Stimulated activated naive CD8-positive, alpha-beta T cell treated with anti-CD3 and anti-CD28 coated beads, Interleukin-15, Interleukin-2, amounts not matched to agents 100 ng/mL and 50 ng/mL, for 24 hours (primary cell): ENCODE results near the gene TDRD5.
"Not testable (repeated sequence)": the region's sequence is repeated elsewhere in the genome, so short reads cannot be mapped to it uniquely, and the experiment has no call there.

Source experiments
- H3K27ac Mint-ChIP-seq: one replicate; pipeline ENCODE4 v1.8.0; 2021; ENCODE audit warnings: mild to moderate bottlenecking, mixed read lengths
- H3K27me3 Mint-ChIP-seq: one replicate; pipeline ENCODE4 v1.8.0; 2021; ENCODE audit warnings: mixed read lengths
- H3K36me3 Mint-ChIP-seq: one replicate; pipeline ENCODE4 v1.8.0; 2021; ENCODE audit warnings: low read depth, mixed read lengths
- H3K4me1 Mint-ChIP-seq: one replicate; pipeline ENCODE4 v1.8.0; 2021; ENCODE audit warnings: low read depth, mixed read lengths
- H3K4me3 Mint-ChIP-seq: one replicate; pipeline ENCODE4 v1.8.0; 2021; ENCODE audit warnings: mild to moderate bottlenecking, mixed read lengths
- H3K9me3 Mint-ChIP-seq: one replicate; pipeline ENCODE4 v1.8.0; 2021; ENCODE audit warnings: mixed read lengths

TDRD5 gene

GRCh38 chr1:179588425-179589024 lies 3.1 kb upstream of the TDRD5 start:
- H3K27me3 Mint-ChIP-seq, result peaks cover 65% of the 10 kb centered on the region
- no peaks in the 10 kb centered on the region for H3K36me3 Mint-ChIP-seq

GRCh38 chr1:179589509-179589908 lies 2.1 kb upstream of the TDRD5 start:
- Mint-ChIP-seq H3K4me1 (no peaks in the 10 kb centered on the region), H3K4me3 (no peak overlapping the region), H3K9me3 (no peaks in the 10 kb centered on the region), H3K27me3 (peaks cover 63% of the 10 kb centered on the region), H3K27ac (no peak overlapping the region), H3K36me3 (no peaks in the 10 kb centered on the region)

More at GRCh38 chr1:179588425-179589024, 3.1 kb upstream of the TDRD5 start:
- Mint-ChIP-seq H3K4me1 (no peaks in the 10 kb centered on the region), H3K4me3 (no peak overlapping the region), H3K27ac (no peak overlapping the region), H3K9me3 (no peaks in the 10 kb centered on the region)

- Mint-ChIP-seq H3K36me3 (no peaks in the 10 kb centered on the region), H3K27me3 (peaks cover 59% of the 10 kb centered on the region), H3K27ac (no peak overlapping the region), H3K4me3 (no peak overlapping the region), H3K9me3 (no peaks in the 10 kb centered on the region), H3K4me1 (no peaks in the 10 kb centered on the region)
Measured at GRCh38 chr1:179590671-179591070, 961 bp upstream of the TDRD5 start.

- no peak overlapping the region for H3K4me3 Mint-ChIP-seq
- H3K4me1 Mint-ChIP-seq, result no peaks in the 10 kb centered on the region
- peaks cover 55% of the 10 kb centered on the region for H3K27me3 Mint-ChIP-seq
- no peak overlapping the region for H3K27ac Mint-ChIP-seq
- H3K36me3 Mint-ChIP-seq, result no peaks in the 10 kb centered on the region
- H3K9me3 Mint-ChIP-seq, result no peaks in the 10 kb centered on the region
Measured at GRCh38 chr1:179591253-179591591, 410 bp upstream of the TDRD5 start.

- Mint-ChIP-seq H3K27me3 (peaks cover 26% of the 10 kb centered on the region), H3K9me3 (no peaks in the 10 kb centered on the region)
Measured at GRCh38 chr1:179598631-179599030, 7.0 kb downstream of the TDRD5 start.

GRCh38 chr1:179599623-179600249 lies 8.1 kb downstream of the TDRD5 start:
- H3K4me1 Mint-ChIP-seq, result no peaks in the 10 kb centered on the region
- H3K27me3 Mint-ChIP-seq, result peaks cover 20% of the 10 kb centered on the region
- H3K4me3 Mint-ChIP-seq, result no peak overlapping the region
- H3K9me3 Mint-ChIP-seq, result peaks cover 4% of the 10 kb centered on the region
- no peaks in the 10 kb centered on the region for H3K36me3 Mint-ChIP-seq
- no peak overlapping the region for H3K27ac Mint-ChIP-seq

More at GRCh38 chr1:179598631-179599030, 7.0 kb downstream of the TDRD5 start:
- no peak overlapping the region for H3K4me3 Mint-ChIP-seq
- no peaks in the 10 kb centered on the region for H3K36me3 Mint-ChIP-seq
- no peaks in the 10 kb centered on the region for H3K4me1 Mint-ChIP-seq
- H3K27ac Mint-ChIP-seq, result no peak overlapping the region

- no peak overlapping the region for H3K27ac Mint-ChIP-seq
- H3K4me3 Mint-ChIP-seq, result no peak overlapping the region
- peaks cover 4% of the 10 kb centered on the region for H3K9me3 Mint-ChIP-seq
- H3K36me3 Mint-ChIP-seq, result no peaks in the 10 kb centered on the region
- no peaks in the 10 kb centered on the region for H3K4me1 Mint-ChIP-seq
- H3K27me3 Mint-ChIP-seq, result peaks cover 18% of the 10 kb centered on the region
Measured at GRCh38 chr1:179601093-179601492, 9.5 kb downstream of the TDRD5 start.

GRCh38 chr1:179612361-179612760 lies 20.7 kb downstream of the TDRD5 start:
- Mint-ChIP-seq H3K4me3 (no peak overlapping the region), H3K36me3 (no peaks in the 10 kb centered on the region), H3K27ac (no peak overlapping the region), H3K27me3 (peaks cover 17% of the 10 kb centered on the region), H3K9me3 (no peaks in the 10 kb centered on the region), H3K4me1 (no peaks in the 10 kb centered on the region)

GRCh38 chr1:179630719-179631118 lies 39.1 kb downstream of the TDRD5 start:
- H3K27me3 Mint-ChIP-seq, result peaks cover 5% of the 10 kb centered on the region
- no peak overlapping the region for H3K27ac Mint-ChIP-seq
- H3K9me3 Mint-ChIP-seq, result no peaks in the 10 kb centered on the region

GRCh38 chr1:179632868-179633267 lies 41.2 kb downstream of the TDRD5 start:
- H3K4me3 Mint-ChIP-seq, result no peak overlapping the region
- no peak overlapping the region for H3K27ac Mint-ChIP-seq
- no peaks in the 10 kb centered on the region for H3K4me1 Mint-ChIP-seq
- peaks cover 3% of the 10 kb centered on the region for H3K27me3 Mint-ChIP-seq
- H3K36me3 Mint-ChIP-seq, result no peaks in the 10 kb centered on the region
- no peaks in the 10 kb centered on the region for H3K9me3 Mint-ChIP-seq

More at GRCh38 chr1:179630719-179631118, 39.1 kb downstream of the TDRD5 start:
- H3K36me3 Mint-ChIP-seq, result no peaks in the 10 kb centered on the region
- H3K4me3 Mint-ChIP-seq, result no peak overlapping the region
- H3K4me1 Mint-ChIP-seq, result no peaks in the 10 kb centered on the region

- no peak overlapping the region for H3K27ac Mint-ChIP-seq
- no peaks in the 10 kb centered on the region for H3K36me3 Mint-ChIP-seq
- H3K4me1 Mint-ChIP-seq, result no peaks in the 10 kb centered on the region
- no peak overlapping the region for H3K4me3 Mint-ChIP-seq
- no peaks in the 10 kb centered on the region for H3K27me3 Mint-ChIP-seq
- no peaks in the 10 kb centered on the region for H3K9me3 Mint-ChIP-seq
Measured at GRCh38 chr1:179637211-179637860, 45.7 kb downstream of the TDRD5 start.

- no peak overlapping the region for H3K27ac Mint-ChIP-seq
Measured at GRCh38 chr1:179661018-179661417, 69.4 kb downstream of the TDRD5 start.

GRCh38 chr1:179663810-179664209 lies 72.2 kb downstream of the TDRD5 start:
- no peak overlapping the region for H3K4me3 Mint-ChIP-seq
- H3K27me3 Mint-ChIP-seq, result peaks cover 28% of the 10 kb centered on the region
- H3K27ac Mint-ChIP-seq, result no peak overlapping the region
- H3K36me3 Mint-ChIP-seq, result no peaks in the 10 kb centered on the region
- no peaks in the 10 kb centered on the region for H3K4me1 Mint-ChIP-seq
- peaks cover 15% of the 10 kb centered on the region for H3K9me3 Mint-ChIP-seq

More at GRCh38 chr1:179661018-179661417, 69.4 kb downstream of the TDRD5 start:
- H3K4me3 Mint-ChIP-seq, result no peak overlapping the region
- H3K27me3 Mint-ChIP-seq, result peaks cover 19% of the 10 kb centered on the region
- H3K36me3 Mint-ChIP-seq, result no peaks in the 10 kb centered on the region
- peaks cover 19% of the 10 kb centered on the region for H3K9me3 Mint-ChIP-seq
- H3K4me1 Mint-ChIP-seq, result no peaks in the 10 kb centered on the region

- Mint-ChIP-seq H3K9me3 (no peaks in the 10 kb centered on the region), H3K4me1 (no peaks in the 10 kb centered on the region), H3K36me3 (no peaks in the 10 kb centered on the region), H3K4me3 (no peak overlapping the region), H3K27me3 (peaks cover 9% of the 10 kb centered on the region), H3K27ac (no peak overlapping the region)
Measured at GRCh38 chr1:179677882-179678281, 86.2 kb downstream of the TDRD5 start.

GRCh38 chr1:179694530-179694929 lies 102.9 kb downstream of the TDRD5 start:
- not testable (repeated sequence) for H3K9me3 Mint-ChIP-seq
- peaks cover 32% of the 10 kb centered on the region for H3K27me3 Mint-ChIP-seq

More at GRCh38 chr1:179694530-179694929, 102.9 kb downstream of the TDRD5 start:
- not testable (repeated sequence) for H3K27ac Mint-ChIP-seq, H3K4me1 Mint-ChIP-seq, H3K36me3 Mint-ChIP-seq, H3K4me3 Mint-ChIP-seq
